Liver (tissue), 9 donors: ENCODE measurements around the gene GM2A. TPM values are rescaled to one million over a fixed set of nuclear protein-coding genes. Genes with fewer than 3 reads are reported as not detected.

ENCODE experiments used
- DNase-seq: peaks from one replicate; pipeline ENCODE4 v3.0.0-alpha.2; 2017; ENCODE audit warnings: low spot score
- H3K27ac ChIP-seq, 2 donors: one replicate each; pipeline ENCODE4 v1.7.0; 2013; ENCODE audit warnings: inconsistent platforms in 2 of 2, low read length in 2 of 2, control low read depth in 1 of 2, low read depth in 1 of 2, mild to moderate bottlenecking in 1 of 2
- H3K27me3 ChIP-seq, 4 donors: one replicate each; pipeline versions ENCODE4 v1.6.1 to v1.7.0; 2013; ENCODE audit warnings: low read length in 3 of 4, inconsistent platforms in 1 of 4, mild to moderate bottlenecking in 1 of 4, moderate library complexity in 1 of 4; ENCODE audit not compliant: control insufficient read depth in 4 of 4, insufficient read depth in 4 of 4
- H3K36me3 ChIP-seq, 4 donors: one replicate each; pipeline versions ENCODE4 v1.6.1 to v1.7.0; 2013; ENCODE audit warnings: low read length in 3 of 4, mild to moderate bottlenecking in 3 of 4, low read depth in 1 of 4, moderate library complexity in 1 of 4; ENCODE audit not compliant: control insufficient read depth in 4 of 4, insufficient read depth in 3 of 4
- H3K4me1 ChIP-seq, 4 donors: one replicate each; pipeline versions ENCODE4 v1.6.1 to v1.7.0; 2013; ENCODE audit warnings: low read length in 3 of 4, mild to moderate bottlenecking in 3 of 4, moderate library complexity in 1 of 4; ENCODE audit not compliant: control insufficient read depth in 4 of 4, insufficient read depth in 4 of 4
- H3K4me3 ChIP-seq, 3 donors: one replicate each; pipeline versions ENCODE4 v1.6.1 to v1.7.0; 2013; ENCODE audit warnings: low read length in 3 of 3, control low read depth in 1 of 3, low read depth in 1 of 3, mild to moderate bottlenecking in 1 of 3
- H3K9ac ChIP-seq, 2 donors: one replicate each; pipeline ENCODE4 v1.7.0; 2013; ENCODE audit warnings: low read length in 2 of 2, mild to moderate bottlenecking in 2 of 2, moderate library complexity in 2 of 2, control low read depth in 1 of 2, low read depth in 1 of 2
- H3K9me3 ChIP-seq, 4 donors: one replicate each; pipeline versions ENCODE4 v1.6.1 to v1.7.0; 2013; ENCODE audit warnings: low read length in 3 of 4; ENCODE audit not compliant: control insufficient read depth in 4 of 4
- EGR1 ChIP-seq, 2 donors: IDR thresholded peaks; 2 replicates each; pipeline ENCODE4 v1.6.1; 2016 to 2018; ENCODE audit warnings: antibody characterized with exemption in 2 of 2, low read depth in 2 of 2
- FOXA1 ChIP-seq: IDR thresholded peaks from 2 replicates; pipeline ENCODE4 v1.6.1; 2016; ENCODE audit warnings: antibody characterized with exemption
- FOXA2 ChIP-seq: IDR thresholded peaks from 2 replicates; pipeline ENCODE4 v1.6.1; 2016; ENCODE audit warnings: antibody characterized with exemption
- GABPA ChIP-seq, 2 donors: IDR thresholded peaks in 1 of 2; conservative IDR thresholded peaks in 1 of 2; 2 replicates each; pipeline ENCODE4 v1.6.1; 2016; ENCODE audit warnings: antibody characterized with exemption in 2 of 2, mild to moderate bottlenecking in 1 of 2, moderate library complexity in 1 of 2
- HNF4A ChIP-seq, 2 donors: conservative IDR thresholded peaks; 2 replicates each; pipeline ENCODE4 v1.6.1; 2016; ENCODE audit warnings: antibody characterized with exemption in 2 of 2, mild to moderate bottlenecking in 2 of 2
- HNF4G ChIP-seq: IDR thresholded peaks from 2 replicates; pipeline ENCODE4 v1.6.1; 2016; ENCODE audit warnings: antibody characterized with exemption
- JUND ChIP-seq, 2 donors: IDR thresholded peaks; 2 replicates each; pipeline ENCODE4 v1.6.1; 2016; ENCODE audit warnings: antibody characterized with exemption in 2 of 2
- NR2F2 ChIP-seq: IDR thresholded peaks from 2 replicates; pipeline ENCODE4 v1.6.1; 2016; ENCODE audit warnings: antibody characterized with exemption
- RAD21 ChIP-seq, 2 donors: IDR thresholded peaks; 2 replicates each; pipeline ENCODE4 v1.6.1; 2016; ENCODE audit warnings: antibody characterized with exemption in 2 of 2, mild to moderate bottlenecking in 2 of 2
- RXRA ChIP-seq, 2 donors: IDR thresholded peaks; 2 replicates each; pipeline ENCODE4 v1.6.1; 2017 to 2018; ENCODE audit warnings: antibody characterized with exemption in 2 of 2, mild to moderate bottlenecking in 1 of 2
- TAF1 ChIP-seq: conservative IDR thresholded peaks from 2 replicates; pipeline ENCODE4 v1.6.1; 2016; ENCODE audit warnings: antibody characterized with exemption, mild to moderate bottlenecking
- YY1 ChIP-seq: IDR thresholded peaks from 2 replicates; pipeline ENCODE4 v1.6.1; 2016; ENCODE audit warnings: antibody characterized with exemption, mild to moderate bottlenecking
- ZBTB33 ChIP-seq: IDR thresholded peaks from 2 replicates; pipeline ENCODE4 v1.6.1; 2016; ENCODE audit warnings: antibody characterized with exemption
- WGBS: extraction: QIAGEN DNeasy Blood & Tissue Kit; methylation state at CpG from one replicate; pipeline ENCODE4 v1.1.7; 2013; 5-methylcytosine and 5-hydroxymethylcytosine counted together
- polyA plus RNA-seq, 2 donors: library from polyadenylated mRNA; stranded (reverse) in 1 of 2; unstranded in 1 of 2; fragments of 200-250 nt in 1 of 2; fragments of >200 nt in 1 of 2; fragmentation: Nextera tagmentation in 1 of 2; extraction: Ambion mirVana in 1 of 2; gene quantifications; one replicate each; pipeline versions ENCODE4 v1.2.1 to v1.2.3, GENCODE V29; 2013 to 2015
- total RNA-seq, 2 donors: library from RNA; depleted of rRNA; stranded (reverse); fragments of >200 nt; gene quantifications; one replicate each; pipeline ENCODE4 v1.2.3, GENCODE V29; 2014
- TF ChIP-seq, protein P1 (sequence below): IDR thresholded peaks from 2 replicates; pipeline ENCODE4 v1.6.1; 2016; ENCODE audit warnings: antibody characterized with exemption
- TF ChIP-seq, protein P2 (sequence below): IDR thresholded peaks from 2 replicates; pipeline ENCODE4 v1.6.1; 2016; ENCODE audit warnings: antibody characterized with exemption, mild to moderate bottlenecking
- TF ChIP-seq, protein P3 (sequence below): fragments of 150-350 bp; IDR thresholded peaks from 2 replicates; pipeline ENCODE4 v1.5.1; 2017; ENCODE audit warnings: improper control_type of control experiment, low read depth, low read length; ENCODE audit not compliant: missing input control
- donor health status: healthy.
- donor health status: healthy.
- donor health status: healthy.
- donor health status: healthy.
- donor health status: healthy.

The GM2A gene
- total and polyA plus RNA-seq, 4 donors: 4.1 to 14.5 (median 10.6) TPM

- H3K4me1 ChIP-seq: peaks cover 8 to 42% (median 32%) of the 10 kb centered on the region in 4 donors
- no peak for DNase-seq
These were observed 2.5 kb upstream of the GM2A start for GRCh38 chr5:151250346-151251000.

GRCh38 chr5:151251001-151251551 is 1.9 kb upstream of the GM2A start:
- peak overlapping the region; percentile 38 to 62 (median 51) for H3K4me3 ChIP-seq
- H3K27ac ChIP-seq: peak overlapping the region; percentile 74 to 79
- TF ChIP-seq NR2F2: no peak
- TF ChIP-seq HNF4G: no peak
- no peak for TF ChIP-seq RAD21 (IDR thresholded peaks at IDR 0.05)
- no peak for TF ChIP-seq FOXA2
- TF ChIP-seq RXRA (IDR thresholded peaks at IDR 0.05): peak; percentile 54 to 65
- TF ChIP-seq, protein P1, sequence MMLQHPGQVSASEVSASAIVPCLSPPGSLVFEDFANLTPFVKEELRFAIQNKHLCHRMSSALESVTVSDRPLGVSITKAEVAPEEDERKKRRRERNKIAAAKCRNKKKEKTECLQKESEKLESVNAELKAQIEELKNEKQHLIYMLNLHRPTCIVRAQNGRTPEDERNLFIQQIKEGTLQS: no peak
- TF ChIP-seq FOXA1: no peak
- TF ChIP-seq ZBTB33: no peak
- TF ChIP-seq TAF1: no peak
- peak; percentile 76 for TF ChIP-seq YY1
- TF ChIP-seq, protein P2, sequence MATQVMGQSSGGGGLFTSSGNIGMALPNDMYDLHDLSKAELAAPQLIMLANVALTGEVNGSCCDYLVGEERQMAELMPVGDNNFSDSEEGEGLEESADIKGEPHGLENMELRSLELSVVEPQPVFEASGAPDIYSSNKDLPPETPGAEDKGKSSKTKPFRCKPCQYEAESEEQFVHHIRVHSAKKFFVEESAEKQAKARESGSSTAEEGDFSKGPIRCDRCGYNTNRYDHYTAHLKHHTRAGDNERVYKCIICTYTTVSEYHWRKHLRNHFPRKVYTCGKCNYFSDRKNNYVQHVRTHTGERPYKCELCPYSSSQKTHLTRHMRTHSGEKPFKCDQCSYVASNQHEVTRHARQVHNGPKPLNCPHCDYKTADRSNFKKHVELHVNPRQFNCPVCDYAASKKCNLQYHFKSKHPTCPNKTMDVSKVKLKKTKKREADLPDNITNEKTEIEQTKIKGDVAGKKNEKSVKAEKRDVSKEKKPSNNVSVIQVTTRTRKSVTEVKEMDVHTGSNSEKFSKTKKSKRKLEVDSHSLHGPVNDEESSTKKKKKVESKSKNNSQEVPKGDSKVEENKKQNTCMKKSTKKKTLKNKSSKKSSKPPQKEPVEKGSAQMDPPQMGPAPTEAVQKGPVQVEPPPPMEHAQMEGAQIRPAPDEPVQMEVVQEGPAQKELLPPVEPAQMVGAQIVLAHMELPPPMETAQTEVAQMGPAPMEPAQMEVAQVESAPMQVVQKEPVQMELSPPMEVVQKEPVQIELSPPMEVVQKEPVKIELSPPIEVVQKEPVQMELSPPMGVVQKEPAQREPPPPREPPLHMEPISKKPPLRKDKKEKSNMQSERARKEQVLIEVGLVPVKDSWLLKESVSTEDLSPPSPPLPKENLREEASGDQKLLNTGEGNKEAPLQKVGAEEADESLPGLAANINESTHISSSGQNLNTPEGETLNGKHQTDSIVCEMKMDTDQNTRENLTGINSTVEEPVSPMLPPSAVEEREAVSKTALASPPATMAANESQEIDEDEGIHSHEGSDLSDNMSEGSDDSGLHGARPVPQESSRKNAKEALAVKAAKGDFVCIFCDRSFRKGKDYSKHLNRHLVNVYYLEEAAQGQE: peak; percentile 91
- TF ChIP-seq JUND (IDR thresholded peaks at IDR 0.05): no peak

More at GRCh38 chr5:151250346-151251000, 2.5 kb upstream of the GM2A start:
- Histone ChIP-seq H3K4me3 (peak overlapping the region; percentile 51 to 64 (median 62)), H3K36me3 (no peaks in the 10 kb centered on the region), H3K27ac (peak overlapping the region; percentile 74 to 79), H3K9me3 (no peaks in the 10 kb centered on the region), H3K27me3 (no peaks in the 10 kb centered on the region), H3K9ac (peak overlapping the region; percentile 40 to 75)
- TF ChIP-seq EGR1 (IDR thresholded peaks at IDR 0.05; ENCODE audit: low read depth in 2 of 2): no peak
- peak in 1 of 2 donors; percentile 37 for TF ChIP-seq RAD21 (IDR thresholded peaks at IDR 0.05)
- TF ChIP-seq, protein P3, sequence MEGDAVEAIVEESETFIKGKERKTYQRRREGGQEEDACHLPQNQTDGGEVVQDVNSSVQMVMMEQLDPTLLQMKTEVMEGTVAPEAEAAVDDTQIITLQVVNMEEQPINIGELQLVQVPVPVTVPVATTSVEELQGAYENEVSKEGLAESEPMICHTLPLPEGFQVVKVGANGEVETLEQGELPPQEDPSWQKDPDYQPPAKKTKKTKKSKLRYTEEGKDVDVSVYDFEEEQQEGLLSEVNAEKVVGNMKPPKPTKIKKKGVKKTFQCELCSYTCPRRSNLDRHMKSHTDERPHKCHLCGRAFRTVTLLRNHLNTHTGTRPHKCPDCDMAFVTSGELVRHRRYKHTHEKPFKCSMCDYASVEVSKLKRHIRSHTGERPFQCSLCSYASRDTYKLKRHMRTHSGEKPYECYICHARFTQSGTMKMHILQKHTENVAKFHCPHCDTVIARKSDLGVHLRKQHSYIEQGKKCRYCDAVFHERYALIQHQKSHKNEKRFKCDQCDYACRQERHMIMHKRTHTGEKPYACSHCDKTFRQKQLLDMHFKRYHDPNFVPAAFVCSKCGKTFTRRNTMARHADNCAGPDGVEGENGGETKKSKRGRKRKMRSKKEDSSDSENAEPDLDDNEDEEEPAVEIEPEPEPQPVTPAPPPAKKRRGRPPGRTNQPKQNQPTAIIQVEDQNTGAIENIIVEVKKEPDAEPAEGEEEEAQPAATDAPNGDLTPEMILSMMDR: no peak
- TF ChIP-seq TAF1: no peak
- TF ChIP-seq FOXA2: no peak
- TF ChIP-seq, protein P2: peak; percentile 96
- TF ChIP-seq, protein P1: no peak
- no peak for TF ChIP-seq JUND (IDR thresholded peaks at IDR 0.05)
- no peak for TF ChIP-seq HNF4A (conservative IDR thresholded peaks at IDR 0.05)
- TF ChIP-seq GABPA (IDR thresholded peaks at IDR 0.05 in 1 of 2, conservative IDR thresholded peaks at IDR 0.05 in 1 of 2): no peak
- 33% methylated on average over 10 of the region's 10 CpGs for WGBS

More at GRCh38 chr5:151251001-151251551, 1.9 kb upstream of the GM2A start:
- 30% methylated on average over 5 of the region's 5 CpGs for WGBS
- Histone ChIP-seq H3K36me3 (no peaks in the 10 kb centered on the region), H3K9ac (peak overlapping the region; percentile 40 to 75), H3K27me3 (no peaks in the 10 kb centered on the region), H3K4me1 (peaks cover 8 to 42% (median 32%) of the 10 kb centered on the region in 4 donors), H3K9me3 (no peaks in the 10 kb centered on the region)
- DNase-seq: no peak
